ENCODE data around the gene RBM43. TPM values are rescaled to one million over a fixed set of nuclear protein-coding genes. Genes with fewer than 3 reads are reported as not detected.

Gene RBM43
- total RNA-seq, 4 donors from 2014 or later = 9.4 to 15.8 (median 10.2) TPM

DNA sequence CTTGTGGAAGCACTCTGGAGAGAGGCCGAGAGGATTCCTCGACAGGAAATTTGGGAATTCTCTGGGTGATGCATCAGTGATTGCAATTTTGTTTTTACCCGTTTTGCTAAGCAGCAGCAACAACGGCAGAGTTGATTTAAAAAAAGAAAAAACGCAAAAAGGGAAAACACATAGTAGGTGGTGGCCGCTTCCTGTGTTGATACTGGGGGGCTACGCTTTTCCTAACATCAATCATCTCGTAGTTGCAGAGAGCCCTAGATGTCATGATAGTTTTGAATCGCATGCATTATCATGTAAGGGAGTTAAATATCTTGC is 271 bp upstream of the RBM43 start:
- no peak for DNase-seq
- Histone ChIP-seq H3K4me3 (replicated peaks in 1 of 3) (peak overlapping the region in 2 of 3 donors; percentile 83 to 87), H3K9me3 (no peaks in the 10 kb centered on the region), H3K36me3 (no peaks in the 10 kb centered on the region), H3K27ac (peak overlapping the region; percentile 97 to 99 (median 98)), H3K27me3 (no peaks in the 10 kb centered on the region), H3K4me1 (peaks cover 8 to 20% of the 10 kb centered on the region in 2 donors)
- WGBS, 2 donors = 7 to 13% methylated on average over 9 of the region's 9 CpGs
- intact Hi-C loops (cut with DNase I) = no loop called here
- TF ChIP-seq, protein P1, sequence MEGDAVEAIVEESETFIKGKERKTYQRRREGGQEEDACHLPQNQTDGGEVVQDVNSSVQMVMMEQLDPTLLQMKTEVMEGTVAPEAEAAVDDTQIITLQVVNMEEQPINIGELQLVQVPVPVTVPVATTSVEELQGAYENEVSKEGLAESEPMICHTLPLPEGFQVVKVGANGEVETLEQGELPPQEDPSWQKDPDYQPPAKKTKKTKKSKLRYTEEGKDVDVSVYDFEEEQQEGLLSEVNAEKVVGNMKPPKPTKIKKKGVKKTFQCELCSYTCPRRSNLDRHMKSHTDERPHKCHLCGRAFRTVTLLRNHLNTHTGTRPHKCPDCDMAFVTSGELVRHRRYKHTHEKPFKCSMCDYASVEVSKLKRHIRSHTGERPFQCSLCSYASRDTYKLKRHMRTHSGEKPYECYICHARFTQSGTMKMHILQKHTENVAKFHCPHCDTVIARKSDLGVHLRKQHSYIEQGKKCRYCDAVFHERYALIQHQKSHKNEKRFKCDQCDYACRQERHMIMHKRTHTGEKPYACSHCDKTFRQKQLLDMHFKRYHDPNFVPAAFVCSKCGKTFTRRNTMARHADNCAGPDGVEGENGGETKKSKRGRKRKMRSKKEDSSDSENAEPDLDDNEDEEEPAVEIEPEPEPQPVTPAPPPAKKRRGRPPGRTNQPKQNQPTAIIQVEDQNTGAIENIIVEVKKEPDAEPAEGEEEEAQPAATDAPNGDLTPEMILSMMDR (IDR thresholded peaks at IDR 0.05) = no peak
- no peak for TF ChIP-seq POLR2A (IDR thresholded peaks at IDR 0.05)

DNA sequence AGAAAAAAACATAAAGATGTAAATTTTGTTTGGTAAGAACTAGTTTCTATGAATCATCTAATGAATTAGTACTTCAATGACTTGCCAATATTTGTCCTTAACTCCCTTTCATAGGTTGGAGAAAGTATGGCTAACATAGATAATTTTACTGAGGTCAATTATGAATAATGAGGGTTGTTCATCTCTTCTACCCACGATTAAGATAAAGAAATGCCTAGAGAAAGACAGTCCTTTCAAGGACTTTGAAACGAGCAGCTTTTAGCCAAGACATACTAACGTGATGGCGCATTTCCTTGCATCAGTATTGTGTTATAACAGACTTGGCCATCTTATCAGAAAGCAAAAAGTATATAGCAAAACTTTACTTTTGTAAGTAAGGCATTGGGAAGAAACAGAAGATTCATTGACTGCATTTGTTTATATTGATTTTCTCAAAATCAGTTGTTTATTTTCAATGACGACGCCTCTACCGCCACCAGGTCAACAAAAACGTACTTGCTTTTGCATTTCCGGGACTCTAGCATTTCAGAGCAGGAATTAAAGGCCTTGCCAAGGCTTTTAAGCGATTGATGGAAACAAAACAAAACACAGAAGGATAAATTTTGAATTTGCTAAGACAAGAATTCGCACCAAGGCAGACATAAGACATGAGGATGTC is 961 bp downstream of the RBM43 start:
- 14 to 29% methylated on average over 11 of the region's 11 CpGs for WGBS, 2 donors
- intact Hi-C loops (cut with DNase I) = no loop called here
- Histone ChIP-seq H3K27ac (peak overlapping the region; percentile 97 to 99 (median 98)), H3K27me3 (no peaks in the 10 kb centered on the region), H3K9me3 (no peaks in the 10 kb centered on the region), H3K4me3 (replicated peaks in 1 of 3) (peak overlapping the region; percentile 80 to 87 (median 83)), H3K4me1 (peaks cover 8 to 26% of the 10 kb centered on the region in 2 donors), H3K36me3 (no peaks in the 10 kb centered on the region)
- TF ChIP-seq POLR2A (IDR thresholded peaks at IDR 0.05) = no peak
- TF ChIP-seq, protein P1 (IDR thresholded peaks at IDR 0.05) = no peak
- no peak for DNase-seq

DNA sequence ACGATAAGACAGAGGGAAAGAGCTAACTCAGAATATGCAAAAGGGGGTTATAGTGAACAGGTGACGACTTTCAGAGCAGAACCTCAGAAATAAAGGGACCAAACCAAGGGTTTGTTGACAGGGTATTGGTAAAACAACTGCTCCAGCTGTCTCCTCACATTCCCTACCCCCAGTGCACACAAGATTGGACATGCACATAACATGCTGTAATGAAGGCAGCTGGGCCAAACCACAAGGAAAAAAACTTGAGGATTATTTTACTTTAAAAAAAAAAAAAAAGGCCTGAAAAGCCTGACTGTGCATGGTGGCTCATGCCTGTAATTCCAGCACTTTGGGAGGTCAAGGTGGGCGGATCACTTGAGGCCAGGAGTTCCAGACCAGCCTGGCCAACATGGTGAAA is 3.5 kb downstream of the RBM43 start:
- no peaks in the 10 kb centered on the region for H3K27me3 ChIP-seq
- DNase-seq = no peak
- H3K9me3 ChIP-seq = no peaks in the 10 kb centered on the region
- 95 to 96% methylated on average over 3 of the region's 3 CpGs for WGBS, 2 donors
- no peak for TF ChIP-seq POLR2A (IDR thresholded peaks at IDR 0.05)
- no peak overlapping the region for H3K4me3 ChIP-seq (replicated peaks in 1 of 3)
- H3K4me1 ChIP-seq = peaks cover 8 to 41% of the 10 kb centered on the region in 2 donors
- intact Hi-C loops (cut with DNase I) = no loop called here
- no peak overlapping the region for H3K27ac ChIP-seq
- H3K36me3 ChIP-seq = no peaks in the 10 kb centered on the region

DNA sequence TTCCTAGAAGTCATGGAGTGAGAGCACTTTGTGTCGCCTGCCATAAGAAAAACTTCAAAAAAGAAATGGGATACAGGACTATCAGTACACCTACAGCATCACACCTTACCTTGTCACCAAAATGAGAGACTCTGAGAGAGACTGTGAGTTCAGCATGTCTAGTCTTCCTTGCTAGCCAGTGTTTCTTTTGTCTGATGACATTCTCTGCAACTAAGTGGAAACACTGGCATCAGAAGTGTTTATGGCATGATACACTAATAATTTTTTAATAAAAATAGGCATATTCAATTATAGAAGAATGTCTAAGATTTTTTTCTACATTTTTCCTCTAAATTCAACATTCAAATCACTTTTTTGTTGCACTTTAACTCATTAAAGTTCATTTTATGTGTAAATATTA is 9.0 kb downstream of the RBM43 start:
- intact Hi-C loops (cut with DNase I) = no loop called here
- TF ChIP-seq POLR2A (IDR thresholded peaks at IDR 0.05) = no peak
- TF ChIP-seq, protein P1 (IDR thresholded peaks at IDR 0.05) = no peak
- Histone ChIP-seq H3K36me3 (peaks cover 0 to 6% of the 10 kb centered on the region in 2 donors), H3K4me3 (replicated peaks in 1 of 3) (no peak overlapping the region), H3K27me3 (no peaks in the 10 kb centered on the region), H3K27ac (peak overlapping the region; percentile 81 to 93 (median 87)), H3K9me3 (no peaks in the 10 kb centered on the region), H3K4me1 (peaks cover 23 to 46% of the 10 kb centered on the region in 2 donors)
- 91 to 98% methylated on average over 1 of the region's 1 CpG for WGBS, 2 donors
- DNase-seq = no peak

DNA sequence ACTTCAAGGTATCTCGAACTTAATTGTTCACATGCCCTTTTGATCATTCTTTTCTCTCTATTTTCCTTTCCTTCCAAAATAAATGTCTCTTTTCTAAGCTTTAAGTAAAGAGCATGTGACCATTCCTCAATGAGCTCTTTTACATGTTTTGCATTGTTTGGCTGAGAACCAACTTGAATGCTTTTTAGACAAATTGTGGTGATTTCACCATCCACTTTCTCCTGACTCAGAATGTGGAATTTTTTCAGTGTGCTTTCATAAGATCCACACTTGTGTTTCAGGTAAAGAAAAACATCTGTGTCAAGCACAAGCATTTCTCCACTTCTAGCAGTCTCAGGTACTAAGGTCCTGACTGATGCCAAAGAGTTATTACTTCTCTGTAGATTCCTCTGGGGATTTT is 10.7 kb downstream of the RBM43 start:
- peak overlapping the region; percentile 81 to 93 (median 87) for H3K27ac ChIP-seq
- H3K9me3 ChIP-seq = no peaks in the 10 kb centered on the region
- no peak for DNase-seq
- 33 to 55% methylated on average over 1 of the region's 1 CpG for WGBS, 2 donors
- H3K27me3 ChIP-seq = no peaks in the 10 kb centered on the region
- H3K4me1 ChIP-seq = peaks cover 23 to 36% of the 10 kb centered on the region in 2 donors
- peaks cover 0 to 6% of the 10 kb centered on the region in 2 donors for H3K36me3 ChIP-seq
- intact Hi-C loops (cut with DNase I) = no loop called here
- TF ChIP-seq POLR2A (IDR thresholded peaks at IDR 0.05) = no peak
- TF ChIP-seq, protein P1 (IDR thresholded peaks at IDR 0.05) = no peak
- no peak overlapping the region for H3K4me3 ChIP-seq (replicated peaks in 1 of 3)

All from thyroid gland (tissue), 4 donors.